AG04450 (cell line): ENCODE data around the gene TSPAN9. TPM values are rescaled to one million over a fixed set of nuclear protein-coding genes. Genes with fewer than 3 reads are reported as not detected.

ENCODE experiments used
- CTCF ChIA-PET: fragments of 300-600, 350-600 bp; formaldehyde crosslinking; extraction: SDS; loops from one replicate; lab custom pipeline; 2022; ENCODE audit warnings: antibody characterized with exemption, inconsistent platforms; lab: Charles Lee
- POLR2A ChIA-PET: fragments of 350-600 bp; formaldehyde crosslinking; extraction: SDS; loops from one replicate; lab custom pipeline; 2021; ENCODE audit warnings: antibody characterized with exemption, inconsistent platforms; lab: Yijun Ruan, JAX
- DNase-seq: peaks from one replicate; pipeline ENCODE4 v3.0.0-alpha.2; 2011; ENCODE audit warnings: low read depth, low spot score
- H3K27ac ChIP-seq: one replicate; pipeline ENCODE4 v1.5.1; 2012; ENCODE audit warnings: low read depth, low read length, control low read depth
- H3K27me3 ChIP-seq: one replicate; pipeline ENCODE4 v1.6.0; 2012; ENCODE audit warnings: low read length; ENCODE audit not compliant: control insufficient read depth, insufficient read depth
- H3K4me3 ChIP-seq: 2 replicates; pipeline ENCODE4 v1.5.1; 2011; ENCODE audit warnings: mild to moderate bottlenecking, low read depth, low read length, control low read depth
- H3K9me3 ChIP-seq: 2 replicates; pipeline ENCODE4 v1.5.1; 2012; ENCODE audit warnings: low read length; ENCODE audit not compliant: control insufficient read depth, insufficient read depth
- CTCF ChIP-seq: IDR thresholded peaks from 2 replicates; pipeline ENCODE4 v1.5.1; 2011; ENCODE audit warnings: low read depth, low read length, control low read depth, inconsistent platforms
- polyA plus RNA-seq: library from polyadenylated mRNA; depleted of rRNA; stranded (reverse); fragments of >200 nt; gene quantifications from 2 replicates; pipeline ENCODE4 v1.2.3, GENCODE V29; 2011

Gene TSPAN9
- polyA plus RNA-seq, 1 experiment = 68.0 TPM

- CTCF ChIA-PET = interaction anchor here (0.6 to 8.6 kb wide), 3 partner anchors 64 to 138 kb away, joined by 3 to 172 read pairs (median 9); no protein-coding TSS in a partner anchor
- Histone ChIP-seq H3K27ac (no peak overlapping the region), H3K27me3 (no peaks in the 10 kb centered on the region), H3K9me3 (no peaks in the 10 kb centered on the region; the same call in 1 of the 2 replicates), H3K4me3 (no peak overlapping the region)
- DNase-seq = no peak
- TF ChIP-seq CTCF = no peak
- POLR2A ChIA-PET = interaction anchor here (0.7 kb wide), 1 partner anchor 210 kb away, joined by 3 read pairs; no protein-coding TSS in a partner anchor
Measured at GRCh38 chr12:3138941-3139511, 61.8 kb downstream of the TSPAN9 start.

GRCh38 chr12:3139760-3140159 lies 62.6 kb downstream of the TSPAN9 start:
- TF ChIP-seq CTCF = no peak
- Histone ChIP-seq H3K9me3 (no peaks in the 10 kb centered on the region; the same call in 1 of the 2 replicates), H3K4me3 (no peak overlapping the region), H3K27ac (no peak overlapping the region), H3K27me3 (no peaks in the 10 kb centered on the region)
- no peak for DNase-seq
- ChIA-PET POLR2A (no interaction called here), CTCF (interaction anchor here (2.3 to 8.6 kb wide), 2 partner anchors 63 to 137 kb away, joined by 9 to 172 read pairs; no protein-coding TSS in a partner anchor)

GRCh38 chr12:3140284-3140683 lies 63.1 kb downstream of the TSPAN9 start:
- POLR2A ChIA-PET = no interaction called here
- no peak for DNase-seq
- CTCF ChIA-PET = interaction anchor here (2.3 to 8.6 kb wide), 2 partner anchors 63 to 136 kb away, joined by 9 to 172 read pairs; no protein-coding TSS in a partner anchor
- no peak for TF ChIP-seq CTCF
- no peak overlapping the region for H3K4me3 ChIP-seq
- H3K27me3 ChIP-seq = no peaks in the 10 kb centered on the region
- no peaks in the 10 kb centered on the region; the same call in 1 of the 2 replicates for H3K9me3 ChIP-seq
- no peak overlapping the region for H3K27ac ChIP-seq

- TF ChIP-seq CTCF = no peak
- H3K4me3 ChIP-seq = no peak overlapping the region
- POLR2A ChIA-PET = no interaction called here
- no peak for DNase-seq
- H3K27me3 ChIP-seq = no peaks in the 10 kb centered on the region
- CTCF ChIA-PET = interaction anchor here (1.9 kb wide), 1 partner anchor 134 kb away, joined by 4 read pairs; no protein-coding TSS in a partner anchor
- no peak overlapping the region for H3K27ac ChIP-seq
- no peaks in the 10 kb centered on the region; the same call in 1 of the 2 replicates for H3K9me3 ChIP-seq
Measured at GRCh38 chr12:3141339-3142321, 64.5 kb downstream of the TSPAN9 start.
